AG04449 (cell line): ENCODE measurements around the gene ACE.

Experiments used
- CTCF ChIA-PET: fragments of 350-600 bp; formaldehyde crosslinking; extraction: SDS; loops from one replicate; lab custom pipeline; 2021; ENCODE audit warnings: antibody characterized with exemption; lab: Yijun Ruan, JAX
- POLR2A ChIA-PET: fragments of 400-600, 350-600 bp; formaldehyde crosslinking; extraction: SDS; loops from one replicate; lab custom pipeline; 2020; ENCODE audit warnings: antibody characterized with exemption, inconsistent platforms; lab: Yijun Ruan, JAX
- DNase-seq: peaks from one replicate; pipeline ENCODE4 v3.0.0-alpha.2; 2010; ENCODE audit warnings: low read depth, low spot score
- H3K4me3 ChIP-seq: 2 replicates; pipeline ENCODE4 v1.5.1; 2011; ENCODE audit warnings: low read depth, mild to moderate bottlenecking, control low read depth, low read length
- CTCF ChIP-seq: IDR thresholded peaks from one replicate; pipeline ENCODE4 v1.5.1; 2011; ENCODE audit warnings: mild to moderate bottlenecking, moderate library complexity, low read length, control low read depth, inconsistent platforms; ENCODE audit not compliant: insufficient read depth; ENCODE audit errors: missing control alignments

The ACE gene

GRCh38 chr17:63483038-63483437, 6.2 kb downstream of the ACE start:
- CTCF ChIA-PET = interaction anchor here (1.6 to 7.8 kb wide), 2 partner anchors 49 to 58 kb away, joined by 4 to 90 read pairs; no protein-coding TSS in a partner anchor
- no peak for TF ChIP-seq CTCF
- H3K4me3 ChIP-seq = no peak overlapping the region
- POLR2A ChIA-PET = no interaction called here
- DNase-seq = no peak

GRCh38 chr17:63483655-63484575, 7.1 kb downstream of the ACE start:
- POLR2A ChIA-PET = no interaction called here
- DNase-seq = no peak
- TF ChIP-seq CTCF = no peak
- no peak overlapping the region for H3K4me3 ChIP-seq
- CTCF ChIA-PET = interaction anchor here (1.6 to 7.8 kb wide), 2 partner anchors 50 to 59 kb away, joined by 4 to 90 read pairs; no protein-coding TSS in a partner anchor

GRCh38 chr17:63486317-63487013, 9.6 kb downstream of the ACE start:
- ChIA-PET CTCF (interaction anchor here (2.2 to 3.0 kb wide), 2 partner anchors 8 to 61 kb away, joined by 15 to 17 read pairs; no protein-coding TSS in a partner anchor), POLR2A (no interaction called here)
- no peak overlapping the region for H3K4me3 ChIP-seq
- TF ChIP-seq CTCF = no peak
- DNase-seq = no peak

- H3K4me3 ChIP-seq = no peak overlapping the region
- no peak for DNase-seq
- no peak for TF ChIP-seq CTCF
- POLR2A ChIA-PET = interaction anchor here (0.6 kb wide), 1 partner anchor 115 kb away, joined by 3 read pairs; no protein-coding TSS in a partner anchor
- CTCF ChIA-PET = interaction anchor here (2.2 to 3.0 kb wide), 2 partner anchors 8 to 61 kb away, joined by 15 to 17 read pairs; no protein-coding TSS in a partner anchor
These were observed 10.1 kb downstream of the ACE start for GRCh38 chr17:63487014-63487339.

GRCh38 chr17:63488851-63489250, 12.0 kb downstream of the ACE start:
- H3K4me3 ChIP-seq = no peak overlapping the region
- TF ChIP-seq CTCF = no peak
- ChIA-PET CTCF (interaction anchor here (4.4 kb wide), 1 partner anchor 9 kb away, joined by 34 read pairs; no protein-coding TSS in a partner anchor), POLR2A (no interaction called here)
- no peak for DNase-seq
